NB4 (cell line): ENCODE results near the gene ERFE.

Source experiments
- DNase-seq: peaks from one replicate; pipeline ENCODE4 v3.0.0; 2010; ENCODE audit warnings: low read depth
- H3K4me3 ChIP-seq: one replicate; pipeline ENCODE4 v1.5.1; 2011; ENCODE audit warnings: mild to moderate bottlenecking, low read depth, low read length, moderate library complexity
- CTCF ChIP-seq: IDR thresholded peaks from one replicate; pipeline ENCODE4 v1.5.1; 2012; ENCODE audit warnings: low read depth, low read length
- MAX ChIP-seq: IDR thresholded peaks from 2 replicates; pipeline ENCODE4 v1.6.1; 2011; ENCODE audit warnings: low read depth, low read length
- MYC ChIP-seq: IDR thresholded peaks from 2 replicates; pipeline ENCODE4 v1.6.1; 2011; ENCODE audit warnings: low read depth, low read length
- POLR2A ChIP-seq: IDR thresholded peaks from 2 replicates; pipeline ENCODE4 v1.6.1; 2011; ENCODE audit warnings: mild to moderate bottlenecking; ENCODE audit not compliant: insufficient read length; ENCODE audit errors: extremely low read depth

Gene ERFE

GRCh38 chr2:238133499-238134392, 25.0 kb upstream of the ERFE start:
- no peak for DNase-seq
- H3K4me3 ChIP-seq: no peak overlapping the region
- TF ChIP-seq MYC (no peak), POLR2A (no peak), CTCF (no peak), MAX (no peak)

- no peak for TF ChIP-seq CTCF
- no peak for TF ChIP-seq MYC
- TF ChIP-seq MAX: no peak
- no peak for TF ChIP-seq POLR2A
- H3K4me3 ChIP-seq: no peak overlapping the region
- no peak for DNase-seq
Measured at GRCh38 chr2:238134393-238134785, 24.4 kb upstream of the ERFE start.

GRCh38 chr2:238135601-238136150, 23.1 kb upstream of the ERFE start:
- H3K4me3 ChIP-seq: no peak overlapping the region
- TF ChIP-seq CTCF: no peak
- TF ChIP-seq MYC: no peak
- TF ChIP-seq POLR2A: no peak
- no peak for TF ChIP-seq MAX
- no peak for DNase-seq

- peak; percentile 91 for DNase-seq
- no peak overlapping the region for H3K4me3 ChIP-seq
- TF ChIP-seq CTCF (no peak), MAX (0 out of 2 replicates have a peak, but pooled peaks have one; percentile 10), MYC (0 out of 2 replicates have a peak, but pooled peaks have one; percentile 30)
Measured at GRCh38 chr2:238136820-238137537, 21.8 kb upstream of the ERFE start.

- TF ChIP-seq CTCF: no peak
- no peak for TF ChIP-seq MAX
- no peak for TF ChIP-seq MYC
- no peak for TF ChIP-seq POLR2A
- H3K4me3 ChIP-seq: no peak overlapping the region
- DNase-seq: no peak
Measured at GRCh38 chr2:238137885-238138284, 20.9 kb upstream of the ERFE start.
